Motor neuron (in vitro differentiated cells): ENCODE data around the gene OBP2B. TPM values are rescaled to one million over a fixed set of nuclear protein-coding genes. Genes with fewer than 3 reads are reported as not detected.
"Not testable (repeated sequence)": the region's sequence is repeated elsewhere in the genome, so short reads cannot be mapped to it uniquely, and the experiment has no call there.

ENCODE experiments used
- ATAC-seq, 8 experiments: fragments of 200-7000 bp; cut with Tn5 transposase; replicated peaks in 6 of 8; 2 replicates each; pipeline ENCODE4 v1.8.0; 2021; ENCODE audit warnings: mild to moderate bottlenecking in 8 of 8, moderate library complexity in 8 of 8
- H3K27ac ChIP-seq, 2 donors: fragments of 250-450 bp; sonication (Bioruptor Pico); 2 replicates each; pipeline ENCODE4 v1.9.0; 2021; ENCODE audit warnings: antibody characterized with exemption in 2 of 2, mild to moderate bottlenecking in 2 of 2, moderate library complexity in 1 of 2
- H3K4me1 ChIP-seq, 2 donors: fragments of 250-450 bp; sonication (Bioruptor Pico); replicated peaks in 1 of 2; 2 replicates each; pipeline ENCODE4 v1.6.1; 2021; ENCODE audit warnings: antibody characterized with exemption in 2 of 2, mild to moderate bottlenecking in 2 of 2, moderate library complexity in 1 of 2
- H3K4me3 ChIP-seq, 5 donors: fragments of 250-450 bp; sonication (Bioruptor Pico); 2 replicates each; pipeline ENCODE4 v1.9.0; 2021; ENCODE audit warnings: antibody characterized with exemption in 5 of 5, mild to moderate bottlenecking in 5 of 5, moderate library complexity in 4 of 5
- WGBS, 10 experiments: fragments of 450-650 bp; shearing (Covaris generic); methylation state at CpG; one replicate each; pipeline ENCODE4 v1.0.0; 2022; 5-methylcytosine and 5-hydroxymethylcytosine counted together
- in situ Hi-C, 9 experiments: fragments of 400-800 bp; cut with MboI; loops; one replicate each; pipeline ENCODE4 v1.15.0; 2021; ENCODE audit warnings: low sequenced_read_pairs in 9 of 9, low pct_unique_long_range_greater_than_20kb in 2 of 9; ENCODE audit not compliant: unreplicated experiment in 9 of 9
- total RNA-seq, 8 experiments: library from RNA; unstranded; fragments of 300-600 nt; gene quantifications; 2 replicates each; pipeline versions ENCODE4 v1.2.3 to v1.2.4, GENCODE V29; 2022

The OBP2B gene
- total RNA-seq, 8 experiments from 2014 or later, result 0.33 TPM; not detected in 7

DNA sequence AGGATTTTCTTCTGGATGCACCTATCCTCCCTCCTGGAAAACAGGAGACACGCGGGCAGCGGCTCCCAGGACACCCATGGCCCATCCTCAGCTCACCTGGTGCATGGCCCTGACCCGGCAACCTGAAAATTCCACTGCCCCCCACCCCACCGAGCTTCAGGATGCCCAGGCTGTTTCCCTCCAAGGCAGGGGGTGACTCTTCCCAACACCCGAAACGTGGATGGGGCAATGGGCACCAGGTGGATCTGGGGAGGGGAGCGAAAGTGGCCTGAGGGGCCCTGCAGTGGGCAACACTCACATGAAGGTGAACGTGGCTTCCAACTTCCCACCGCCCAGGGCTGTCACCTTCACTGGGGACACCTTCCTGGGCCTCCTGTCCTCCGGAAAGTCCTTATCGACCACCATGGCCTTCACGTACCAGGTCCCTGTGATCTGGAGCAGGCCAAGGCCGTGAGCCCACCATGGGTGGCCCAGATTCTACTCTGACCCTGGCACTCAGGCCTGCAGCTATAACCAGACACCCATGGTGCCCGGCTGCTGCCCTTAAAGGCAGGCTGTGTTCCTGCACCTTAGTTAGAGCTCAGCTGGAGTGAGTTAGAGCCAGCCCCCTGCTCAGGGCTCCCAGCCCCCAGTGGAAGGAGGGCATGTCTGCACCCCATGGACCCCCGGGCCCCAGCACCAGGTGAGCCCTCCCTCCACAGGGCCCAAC lies 725 bp downstream of the OBP2B start:
- in situ Hi-C loops, ATAC-seq, H3K27ac ChIP-seq, H3K4me3 ChIP-seq, H3K4me1 ChIP-seq: not testable (repeated sequence)
- 83% methylated on average over 2 of the region's 16 CpGs; no CpG with 5 or more reads in 9 of the 10 experiments for whole genome bisulfite sequencing, 10 experiments

DNA sequence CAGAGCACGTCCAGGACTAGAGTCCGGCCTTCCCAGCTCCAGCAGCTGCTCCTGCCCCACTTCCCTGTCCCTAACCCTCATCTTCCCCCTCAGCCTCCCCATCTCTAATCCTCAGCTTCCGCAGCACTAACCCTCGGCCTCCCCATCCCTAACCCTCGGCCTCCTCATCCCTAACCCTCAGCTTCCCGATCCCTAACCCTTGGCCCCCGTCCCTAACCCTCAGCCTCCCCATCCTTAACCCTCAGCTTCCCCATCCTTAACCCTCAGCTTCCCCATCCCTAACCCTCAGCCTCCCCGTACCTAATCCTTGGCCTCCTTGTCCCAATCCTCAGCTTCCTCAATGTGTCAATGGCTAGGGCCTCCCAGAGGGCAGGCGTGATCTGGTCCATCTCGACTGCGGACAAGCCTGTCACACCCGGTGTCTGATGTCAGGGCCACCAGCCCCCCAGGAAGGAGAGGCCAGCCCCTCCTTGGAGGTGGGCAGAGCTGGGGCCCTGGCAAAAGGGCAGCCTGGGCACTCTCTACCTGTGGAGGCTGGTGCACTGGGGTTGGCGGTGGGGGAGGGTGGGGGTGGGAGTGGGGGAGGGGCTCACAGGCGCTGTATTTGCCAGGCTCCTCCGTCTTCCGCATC lies 1.4 kb downstream of the OBP2B start:
- Histone ChIP-seq H3K27ac (no peak overlapping the region), H3K4me1 (no peaks in the 10 kb centered on the region), H3K4me3 (no peak overlapping the region)
- in situ Hi-C loops, result no loop called here
- no peak for ATAC-seq
- 100% methylated on average over 2 of the region's 16 CpGs; no CpG with 5 or more reads in 9 of the 10 experiments for WGBS, 10 experiments

DNA sequence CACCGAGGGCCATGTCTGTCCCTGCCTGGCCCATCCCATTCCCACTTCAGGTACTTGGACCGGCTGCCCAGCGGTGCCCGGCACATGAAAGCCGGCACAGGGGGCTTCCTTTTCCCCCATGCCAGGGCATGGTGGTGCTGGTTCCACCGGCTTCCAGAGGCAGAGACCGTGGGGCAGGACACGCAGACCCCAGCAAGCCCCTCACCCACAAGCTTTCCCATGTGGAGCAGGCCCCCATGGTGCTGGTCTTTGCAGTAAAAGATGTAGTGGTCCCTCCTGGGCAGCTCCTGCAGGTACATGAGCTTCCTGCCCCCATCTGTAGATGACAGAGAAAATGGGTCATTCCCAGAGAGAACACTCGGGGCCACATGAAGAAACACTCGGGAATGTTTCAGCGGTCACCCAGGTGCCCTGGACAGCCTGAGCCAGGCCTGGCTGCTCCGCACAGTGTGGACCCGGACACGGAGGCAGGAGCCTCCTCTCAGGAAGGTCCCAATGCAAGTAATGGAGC lies 2.0 kb downstream of the OBP2B start:
- in situ Hi-C loops, result no loop called here
- ATAC-seq, result no peak
- no peak overlapping the region for H3K27ac ChIP-seq
- no peak overlapping the region for H3K4me3 ChIP-seq
- no peaks in the 10 kb centered on the region for H3K4me1 ChIP-seq
- 65 to 77% methylated on average over 5 to 6 of the region's 14 CpGs; no CpG with 5 or more reads in 8 of the 10 experiments for WGBS, 10 experiments

DNA sequence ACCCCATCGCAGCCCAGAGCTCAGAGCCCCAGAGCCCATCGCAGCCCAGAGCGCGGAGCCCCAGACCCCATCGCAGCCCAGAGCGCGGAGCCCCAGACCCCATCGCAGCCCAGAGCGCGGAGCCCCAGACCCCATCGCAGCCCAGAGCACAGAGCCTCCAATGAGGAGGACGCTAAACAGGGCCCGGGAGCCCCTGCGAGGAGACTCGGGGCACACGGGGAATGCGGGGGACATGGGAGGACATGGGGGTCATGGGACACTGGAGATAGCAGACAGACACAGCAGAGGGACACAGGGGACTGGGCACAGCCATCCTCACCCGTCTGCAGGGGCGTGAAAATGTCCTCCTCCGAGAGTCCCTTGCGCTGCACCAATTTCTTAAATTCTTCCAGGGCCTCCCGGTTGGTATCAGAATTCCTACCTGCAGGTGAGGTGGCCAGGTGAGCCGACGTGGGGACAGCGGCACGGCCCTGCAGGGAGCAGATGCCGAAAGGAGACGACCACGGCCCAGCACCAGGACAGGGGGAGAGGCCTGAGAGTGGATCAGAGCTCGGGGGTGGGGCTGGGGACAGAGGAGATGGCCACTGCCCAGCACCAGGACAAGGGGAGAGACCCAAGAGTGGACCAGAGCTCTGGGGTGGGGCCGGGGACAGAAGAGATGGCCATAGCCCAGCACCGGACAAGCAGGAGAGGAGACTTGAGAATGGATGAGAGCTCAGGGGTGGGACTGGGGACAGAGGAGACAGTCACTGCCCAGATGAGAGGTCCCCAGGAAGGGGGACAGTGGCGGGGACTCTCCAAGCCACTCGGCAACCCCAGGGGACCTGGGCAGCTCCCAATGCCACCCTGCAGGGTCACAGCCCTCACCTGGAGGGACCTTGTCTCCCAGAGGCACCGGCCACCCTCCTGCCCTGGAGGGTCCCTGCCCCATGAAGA lies 2.8 kb downstream of the OBP2B start:
- Histone ChIP-seq H3K27ac (no peak overlapping the region), H3K4me3 (no peak overlapping the region), H3K4me1 (no peaks in the 10 kb centered on the region)
- ATAC-seq, result no peak
- in situ Hi-C loops, result no loop called here
- WGBS, 10 experiments, result 72 to 88% methylated on average over 5 to 10 of the region's 35 CpGs; no CpG with 5 or more reads in 8 of the 10 experiments

DNA sequence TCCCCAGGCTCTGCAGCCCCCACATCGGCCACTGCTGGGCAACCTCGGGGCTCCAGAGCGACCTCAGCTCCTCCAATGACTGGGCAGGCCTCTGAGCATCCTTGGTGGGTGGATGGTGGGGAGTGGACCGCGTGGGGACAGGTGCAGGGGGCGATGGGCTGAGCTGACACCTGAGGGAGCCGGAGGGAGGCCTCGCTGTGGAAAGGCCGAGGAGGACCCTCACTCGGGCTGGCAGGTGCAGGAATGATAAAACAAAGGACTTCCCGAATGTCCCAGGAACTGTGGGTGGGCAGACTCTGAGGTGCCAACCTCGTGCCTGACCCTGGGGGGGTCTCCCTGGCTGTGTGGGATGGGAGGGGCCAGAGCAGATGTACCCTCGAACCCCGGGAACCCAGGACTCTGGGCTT lies 3.6 kb downstream of the OBP2B start:
- H3K4me3 ChIP-seq, H3K4me1 ChIP-seq, ATAC-seq, in situ Hi-C loops, H3K27ac ChIP-seq: not testable (repeated sequence)
- WGBS, 10 experiments, result no CpG with 5 or more reads among the region's 14 CpGs

DNA sequence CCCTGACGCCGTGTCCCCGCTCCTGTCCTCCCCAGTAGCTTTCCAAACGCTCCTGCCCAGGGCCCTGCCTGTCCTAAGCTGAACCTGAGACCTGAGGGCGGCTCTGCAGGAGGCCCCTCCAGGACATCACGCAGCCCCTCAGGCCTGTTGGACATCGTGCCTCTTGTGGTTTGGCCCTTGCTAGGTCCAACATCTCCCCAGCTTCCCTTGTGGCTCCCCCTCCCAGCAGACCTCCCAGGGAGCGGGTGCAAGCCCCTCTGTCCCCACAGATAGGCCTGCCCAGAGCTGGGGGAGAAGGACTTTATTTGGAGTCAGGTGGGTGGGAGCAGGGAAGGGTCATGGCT lies 4.1 kb downstream of the OBP2B start:
- no peak for ATAC-seq
- WGBS, 10 experiments, result 20% methylated on average over 1 of the region's 8 CpGs; no CpG with 5 or more reads in 9 of the 10 experiments
- in situ Hi-C loops, result no loop called here
- Histone ChIP-seq H3K4me1 (no peaks in the 10 kb centered on the region), H3K4me3 (no peak overlapping the region), H3K27ac (no peak overlapping the region)

DNA sequence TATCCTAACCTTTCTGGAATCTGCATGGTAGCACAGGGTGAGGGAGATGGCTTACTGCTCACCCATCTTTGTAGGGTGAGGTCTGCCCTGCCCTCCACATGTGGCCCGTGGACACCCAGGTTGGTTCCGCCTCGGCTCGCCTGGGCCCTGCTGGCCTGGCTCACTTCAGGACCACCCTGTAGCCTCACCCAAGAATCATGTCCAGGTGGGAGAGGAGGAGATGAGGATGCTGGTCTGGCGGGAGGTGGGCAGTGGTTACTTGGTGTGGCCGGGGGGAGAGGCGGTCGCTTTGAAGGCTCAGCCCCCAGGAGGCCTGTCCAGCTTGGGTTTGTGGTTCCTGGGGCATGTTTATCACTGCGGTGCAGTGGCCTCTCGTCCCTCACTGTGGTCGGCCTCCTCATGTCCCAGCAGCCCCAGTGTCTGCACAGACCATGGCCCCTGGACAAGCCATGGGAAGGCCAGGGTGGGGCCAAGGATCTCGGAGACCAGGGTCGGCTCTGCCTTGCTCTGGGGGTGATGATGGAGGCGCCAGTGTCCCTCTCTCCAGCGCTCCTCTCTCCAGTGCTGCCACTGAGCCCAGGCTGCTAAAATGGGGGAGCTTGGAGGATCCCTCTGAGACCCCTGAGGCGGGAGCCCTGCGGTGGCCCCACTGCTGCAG lies 4.6 kb downstream of the OBP2B start:
- no peak overlapping the region for H3K27ac ChIP-seq
- no peaks in the 10 kb centered on the region for H3K4me1 ChIP-seq
- in situ Hi-C loops, result no loop called here
- H3K4me3 ChIP-seq, result no peak overlapping the region
- WGBS, 10 experiments, result 57 to 100% (median 83%) methylated on average over 1 to 8 of the region's 17 CpGs; no CpG with 5 or more reads in 5 of the 10 experiments
- no peak for ATAC-seq

DNA sequence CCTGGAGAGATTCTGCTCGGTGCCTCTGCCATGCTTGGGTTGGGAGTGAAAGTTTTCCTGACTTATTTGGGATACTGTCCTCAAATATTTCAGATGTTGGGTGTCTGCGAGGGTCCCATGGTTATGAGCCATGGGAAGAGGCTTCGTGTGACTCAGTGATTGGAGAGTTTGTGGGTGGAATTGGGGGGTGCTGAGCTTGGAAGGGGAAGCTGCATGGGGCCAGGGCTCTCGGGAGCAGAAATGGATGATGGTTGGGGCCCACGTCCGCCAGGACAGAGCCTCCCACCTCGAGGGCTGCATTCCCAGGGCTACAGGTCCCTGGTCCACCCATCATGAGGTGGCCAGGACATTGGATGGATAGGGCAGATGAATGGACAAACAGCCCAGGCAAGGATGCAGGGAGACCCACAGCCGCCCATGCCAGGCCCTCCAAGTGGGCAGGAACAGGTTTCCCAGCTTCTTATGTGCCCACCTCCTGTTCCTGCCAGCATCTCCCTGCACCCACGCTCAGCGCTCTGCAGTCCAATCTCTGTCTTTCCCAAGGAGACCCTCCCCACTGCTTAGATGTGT lies 5.5 kb downstream of the OBP2B start:
- H3K4me1 ChIP-seq, result no peaks in the 10 kb centered on the region
- no peak overlapping the region for H3K27ac ChIP-seq
- in situ Hi-C loops, result no loop called here
- WGBS, 10 experiments, result 5 to 86% (median 43%) methylated on average over 2 to 3 of the region's 10 CpGs; no CpG with 5 or more reads in 4 of the 10 experiments
- H3K4me3 ChIP-seq, result no peak overlapping the region
- ATAC-seq, result no peak

DNA sequence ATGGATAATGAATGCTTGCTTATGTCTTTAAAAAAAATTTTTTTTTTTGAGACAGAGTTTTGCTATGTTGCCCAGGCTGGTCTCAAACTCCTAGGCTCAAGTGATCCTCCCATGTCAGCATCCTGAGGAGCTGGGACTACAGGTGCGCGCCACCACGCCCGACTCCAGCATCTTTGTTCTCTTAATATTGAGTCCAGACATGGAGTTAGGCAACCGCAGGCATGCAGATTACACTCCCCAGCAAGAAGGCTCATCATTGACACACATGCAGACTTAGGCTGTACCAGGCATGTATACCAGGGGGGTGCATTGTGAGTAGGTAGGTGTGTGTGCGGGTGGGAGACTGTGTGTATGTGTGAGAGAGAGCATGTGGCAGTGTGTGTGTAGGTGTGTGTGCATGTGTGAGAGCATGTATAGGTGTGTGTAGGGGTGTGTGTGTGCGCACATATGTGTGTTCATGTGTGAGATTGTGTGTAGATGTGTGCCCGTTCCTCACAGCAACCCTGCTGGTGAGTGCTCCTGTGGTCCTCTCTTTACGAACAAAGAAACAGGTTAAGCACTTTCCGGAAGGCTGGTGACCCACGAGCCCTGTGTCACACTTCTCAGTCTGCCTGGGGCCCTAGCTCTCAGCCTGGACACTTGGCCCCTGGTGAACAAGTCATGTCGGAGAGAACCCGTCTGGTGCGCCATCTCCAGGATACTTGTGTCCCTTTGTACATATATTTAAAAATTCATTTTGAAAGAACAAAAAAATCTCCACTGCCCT lies 6.2 kb downstream of the OBP2B start:
- in situ Hi-C loops, result no loop called here
- WGBS, 10 experiments, result 62 to 100% (median 80%) methylated on average over 1 to 8 of the region's 14 CpGs; no CpG with 5 or more reads in 3 of the 10 experiments
- H3K27ac ChIP-seq, result no peak overlapping the region
- no peak overlapping the region for H3K4me3 ChIP-seq
- ATAC-seq, result no peak
- H3K4me1 ChIP-seq, result no peaks in the 10 kb centered on the region

DNA sequence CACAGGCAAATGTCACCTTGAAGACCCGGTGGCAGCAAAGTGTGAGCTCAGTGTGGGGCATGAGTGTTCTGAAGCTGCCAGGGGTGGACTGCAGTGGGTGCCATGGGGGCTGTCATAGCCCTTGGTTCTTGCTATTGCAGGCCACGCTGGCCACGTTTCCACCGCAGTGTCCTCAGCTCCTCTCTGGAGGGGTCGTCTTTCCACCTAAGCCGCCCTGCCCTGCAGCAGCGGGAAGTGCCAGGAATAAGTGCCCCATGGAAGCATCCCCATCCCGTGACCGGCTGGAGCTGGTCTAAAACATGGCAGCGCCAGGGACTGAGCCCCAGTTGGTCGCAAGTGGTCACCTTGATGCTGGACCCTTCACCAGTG lies 6.9 kb downstream of the OBP2B start:
- Histone ChIP-seq H3K27ac (no peak overlapping the region), H3K4me3 (no peak overlapping the region), H3K4me1 (no peaks in the 10 kb centered on the region)
- in situ Hi-C loops, result no loop called here
- 45 to 100% (median 87%) methylated on average over 1 to 5 of the region's 11 CpGs; no CpG with 5 or more reads in 3 of the 10 experiments for WGBS, 10 experiments
- no peak for ATAC-seq

DNA sequence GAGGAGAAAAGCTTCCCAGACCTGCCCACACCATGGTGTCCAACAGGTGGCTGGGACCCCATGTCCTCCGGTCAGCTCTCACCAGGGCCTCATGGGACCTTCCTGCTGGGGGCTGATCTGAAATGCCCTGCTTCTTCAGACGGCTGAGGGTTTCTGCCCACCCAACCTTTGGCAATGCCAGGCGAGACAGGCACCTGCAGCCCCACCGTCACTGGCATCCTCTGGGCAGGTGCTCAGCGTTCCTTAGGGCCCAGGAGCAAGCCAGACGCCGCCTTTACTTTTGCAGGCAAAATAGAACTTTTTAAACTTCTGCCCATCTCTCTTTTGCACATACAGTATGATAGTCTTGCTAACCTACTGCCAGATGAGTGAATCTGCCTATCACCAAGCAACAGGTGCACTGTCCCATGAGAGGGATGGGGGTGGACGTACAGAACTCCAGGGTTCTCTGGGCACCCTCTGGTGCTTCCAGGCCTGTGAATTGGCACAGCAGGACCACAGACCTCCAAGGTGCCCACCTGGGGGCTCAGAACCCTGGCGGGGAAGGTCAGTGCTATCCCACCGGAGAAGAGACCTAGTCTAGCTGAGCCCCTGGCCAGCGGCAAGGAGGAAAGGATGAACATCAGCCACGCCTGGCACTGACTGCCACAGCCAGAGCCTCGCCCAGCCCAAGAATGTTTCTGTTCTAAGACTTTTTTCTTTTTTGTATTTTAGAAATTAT lies 7.5 kb downstream of the OBP2B start:
- H3K4me3 ChIP-seq, result no peak overlapping the region
- no peak for ATAC-seq
- in situ Hi-C loops, result no loop called here
- 30 to 82% (median 62%) methylated on average over 3 to 6 of the region's 13 CpGs; no CpG with 5 or more reads in 4 of the 10 experiments for WGBS, 10 experiments
- no peaks in the 10 kb centered on the region for H3K4me1 ChIP-seq
- H3K27ac ChIP-seq, result no peak overlapping the region
